H1 (cell line): ENCODE measurements around the gene DNTT. TPM values are rescaled to one million over a fixed set of nuclear protein-coding genes. Genes with fewer than 3 reads are reported as not detected.

Experiments
- CTCF ChIA-PET: fragments of 300-600 bp; sonication (Branson Sonifier 250); formaldehyde crosslinking; loops from one replicate; lab custom pipeline; 2021; ENCODE audit not compliant: partially characterized antibody; lab: Charles Lee
- POLR2A ChIA-PET: fragments of 300-600 bp; sonication (Branson Sonifier 250); formaldehyde crosslinking; loops from one replicate; lab custom pipeline; 2021; ENCODE audit warnings: inconsistent platforms; ENCODE audit not compliant: partially characterized antibody; lab: Charles Lee
- DNase-seq, 2 experiments: peaks; one replicate each; pipeline versions ENCODE4 v3.0.0 to v3.0.0-alpha.2; 2010 to 2022; ENCODE audit warnings: low spot score in 2 of 2, low read depth in 1 of 2, mixed read lengths in 1 of 2
- FAIRE-seq: peaks from 2 replicates; lab custom pipeline; 2011; peaks lifted over from hg19 to GRCh38; lab: Jason Lieb, UNC
- H2AFZ ChIP-seq: 2 replicates; pipeline ENCODE4 v1.8.1; 2012; ENCODE audit warnings: low read length, inconsistent platforms
- H2AK5ac ChIP-seq: 2 replicates; pipeline ENCODE4 v1.6.1; 2013; ENCODE audit warnings: low read depth, low read length
- H2BK120ac ChIP-seq: replicated peaks from 2 replicates; pipeline ENCODE3; 2013; ENCODE audit warnings: low read depth, low read length, inconsistent platforms
- H2BK12ac ChIP-seq: 2 replicates; pipeline ENCODE4 v1.6.1; 2013; ENCODE audit warnings: low read depth, low read length
- H2BK15ac ChIP-seq: 2 replicates; pipeline ENCODE4 v1.6.1; 2013; ENCODE audit warnings: low read length
- H2BK20ac ChIP-seq: 2 replicates; pipeline ENCODE4 v1.6.1; 2013; ENCODE audit warnings: low read length
- H2BK5ac ChIP-seq: 2 replicates; pipeline ENCODE4 v1.6.1; 2013; ENCODE audit warnings: low read depth, low read length
- H3K14ac ChIP-seq: 2 replicates; pipeline ENCODE4 v1.6.1; 2013; ENCODE audit warnings: inconsistent platforms; ENCODE audit not compliant: insufficient read length
- H3K18ac ChIP-seq: 2 replicates; pipeline ENCODE4 v1.6.1; 2013; ENCODE audit warnings: low read length; ENCODE audit errors: extremely low read depth
- H3K23ac ChIP-seq: 2 replicates; pipeline ENCODE4 v1.6.1; 2013; ENCODE audit warnings: inconsistent platforms; ENCODE audit not compliant: insufficient read length
- H3K23me2 ChIP-seq: 2 replicates; pipeline ENCODE4 v1.6.1; 2013; ENCODE audit warnings: low read depth, low read length
- H3K27ac ChIP-seq: 2 replicates; pipeline ENCODE4 v1.6.1; 2011; ENCODE audit warnings: low read depth, low read length, inconsistent platforms
- H3K27me3 ChIP-seq, 4 experiments: replicated peaks in 1 of 4; 1 replicate in 1 of 4; 2 replicates in 3 of 4; pipeline versions ENCODE4 v1.6.1 to v1.8.1; 2011 to 2013; ENCODE audit warnings: low read length in 3 of 4, mild to moderate bottlenecking in 3 of 4, inconsistent platforms in 2 of 4, mixed read lengths in 2 of 4, moderate library complexity in 1 of 4; ENCODE audit not compliant: control insufficient read depth in 3 of 4, insufficient read depth in 3 of 4; ENCODE audit errors: extremely low read depth in 1 of 4
- H3K36me3 ChIP-seq, 4 experiments: 2 replicates each; pipeline versions ENCODE4 v1.6.1 to v1.8.1; 2011 to 2013; ENCODE audit warnings: mild to moderate bottlenecking in 4 of 4, low read length in 3 of 4, moderate library complexity in 2 of 4, control low read depth in 1 of 4, inconsistent platforms in 1 of 4; ENCODE audit not compliant: insufficient read depth in 4 of 4, control insufficient read depth in 2 of 4
- H3K4ac ChIP-seq: replicated peaks from 2 replicates; pipeline ENCODE3; 2013; ENCODE audit warnings: low read length, low read depth, mixed read lengths, inconsistent platforms; ENCODE audit not compliant: insufficient read length
- H3K4me1 ChIP-seq, 4 experiments: replicated peaks in 1 of 4; 1 replicate in 1 of 4; 2 replicates in 3 of 4; pipeline versions ENCODE4 v1.6.1 to v1.8.1; 2011 to 2013; ENCODE audit warnings: low read length in 3 of 4, inconsistent platforms in 2 of 4, mixed read lengths in 1 of 4; ENCODE audit not compliant: insufficient read depth in 4 of 4, control insufficient read depth in 3 of 4
- H3K4me2 ChIP-seq, 2 experiments: 2 replicates each; pipeline versions ENCODE4 v1.6.1 to v1.8.1; 2011 to 2013; ENCODE audit warnings: low read depth in 2 of 2, low read length in 2 of 2, control low read depth in 1 of 2, inconsistent platforms in 1 of 2, mild to moderate bottlenecking in 1 of 2; ENCODE audit not compliant: insufficient read depth in 1 of 2
- H3K4me3 ChIP-seq, 4 experiments: fragments of 200-600, 300-600 bp in 1 of 4; sonication (generic), shearing (Covaris generic), sonication (Bioruptor Twin) in 1 of 4; 2 replicates each; pipeline versions ENCODE4 v1.5.1 to v1.8.1; 2011 to 2016; ENCODE audit warnings: low read length in 4 of 4, low read depth in 3 of 4, control low read depth in 2 of 4, inconsistent platforms in 2 of 4, mild to moderate bottlenecking in 2 of 4, mixed read lengths in 1 of 4, moderate library complexity in 1 of 4; ENCODE audit not compliant: insufficient read depth in 2 of 4; ENCODE audit errors: extremely low read depth in 1 of 4
- H3K56ac ChIP-seq: replicated peaks from 2 replicates; pipeline ENCODE3; 2013; ENCODE audit warnings: low read depth, mild to moderate bottlenecking, mixed read lengths, low read length, inconsistent platforms; ENCODE audit not compliant: insufficient read length
- H3K79me1 ChIP-seq: 2 replicates; pipeline ENCODE4 v1.6.1; 2013; ENCODE audit warnings: low read depth, low read length, control low read depth
- H3K79me2 ChIP-seq, 2 experiments: 2 replicates each; pipeline versions ENCODE4 v1.6.1 to v1.8.1; 2012 to 2013; ENCODE audit warnings: low read length in 2 of 2, mild to moderate bottlenecking in 2 of 2, inconsistent platforms in 1 of 2; ENCODE audit not compliant: insufficient read depth in 2 of 2, control insufficient read depth in 1 of 2
- H3K9ac ChIP-seq, 4 experiments: replicated peaks in 1 of 4; 1 replicate in 1 of 4; 2 replicates in 3 of 4; pipeline versions ENCODE4 v1.6.1 to v1.8.1; 2011 to 2013; ENCODE audit warnings: low read depth in 3 of 4, low read length in 3 of 4, control low read depth in 2 of 4, mild to moderate bottlenecking in 2 of 4, moderate library complexity in 2 of 4, inconsistent platforms in 1 of 4; ENCODE audit errors: extremely low read depth in 1 of 4
- H3K9me3 ChIP-seq, 2 experiments: 2 replicates each; pipeline versions ENCODE4 v1.6.1 to v1.8.1; 2012 to 2013; ENCODE audit warnings: mild to moderate bottlenecking in 2 of 2, moderate library complexity in 2 of 2, control low read depth in 1 of 2, inconsistent platforms in 1 of 2, low read depth in 1 of 2, low read length in 1 of 2, mixed read lengths in 1 of 2; ENCODE audit not compliant: insufficient read depth in 2 of 2
- H4K20me1 ChIP-seq, 2 experiments: replicated peaks in 1 of 2; 2 replicates each; pipeline versions ENCODE3 to v1.8.1; 2011 to 2013; ENCODE audit warnings: inconsistent platforms in 2 of 2, low read length in 2 of 2, mild to moderate bottlenecking in 1 of 2; ENCODE audit not compliant: insufficient read depth in 2 of 2, control insufficient read depth in 1 of 2
- H4K5ac ChIP-seq: 2 replicates; pipeline ENCODE4 v1.6.1; 2013; ENCODE audit warnings: low read length, low read depth, mixed read lengths, inconsistent platforms; ENCODE audit not compliant: insufficient read length
- H4K8ac ChIP-seq: 2 replicates; pipeline ENCODE4 v1.8.0; 2013; ENCODE audit warnings: mild to moderate bottlenecking, moderate library complexity, low read length, inconsistent platforms; ENCODE audit not compliant: insufficient read depth; ENCODE audit errors: extremely low read depth
- H4K91ac ChIP-seq: replicated peaks from 2 replicates; pipeline ENCODE3; 2013; ENCODE audit warnings: low read length, mixed read lengths, inconsistent platforms; ENCODE audit not compliant: insufficient read length
- CHD1 ChIP-seq: IDR thresholded peaks from 2 replicates; pipeline ENCODE4 v1.6.1; 2012; ENCODE audit warnings: low read depth, low read length, improper control_type of control experiment
- CHD2 ChIP-seq: IDR thresholded peaks from 2 replicates; pipeline ENCODE4 v1.6.1; 2012; ENCODE audit warnings: low read length, improper control_type of control experiment
- KDM1A ChIP-seq: fragments of 200-600, 300-600 bp; sonication (generic); IDR thresholded peaks from 2 replicates; pipeline ENCODE4 v1.7.1; 2016; ENCODE audit warnings: mild to moderate bottlenecking, low read length, borderline replicate concordance
- RBBP5 ChIP-seq: IDR thresholded peaks from 2 replicates; pipeline ENCODE4 v1.7.1; 2012; ENCODE audit warnings: low read depth, mild to moderate bottlenecking, inconsistent platforms, low read length, moderate library complexity, borderline replicate concordance
- RNF2 ChIP-seq: fragments of 200-900, 300-1000 bp; sonication (generic); IDR thresholded peaks from 2 replicates; pipeline ENCODE4 v1.7.1; 2016; ENCODE audit warnings: borderline replicate concordance, low read depth, mild to moderate bottlenecking, antibody characterized with exemption, low read length; ENCODE audit not compliant: poor library complexity, severe bottlenecking; ENCODE audit errors: missing control alignments
- SP1 ChIP-seq: IDR thresholded peaks from 2 replicates; pipeline ENCODE4 v1.6.1; 2011; ENCODE audit warnings: low read depth, low read length
- TAF1 ChIP-seq: IDR thresholded peaks from 2 replicates; pipeline ENCODE4 v1.6.1; 2011; ENCODE audit warnings: mild to moderate bottlenecking, low read depth, low read length
- WGBS, 2 experiments: shearing (Covaris generic) in 1 of 2; methylation state at CpG; one replicate each; pipeline versions ENCODE4 v1.1.6 to v1.1.7; 2013 to 2015; ENCODE audit warnings: low lambda C conversion rate in 2 of 2, mixed read lengths in 2 of 2, inconsistent platforms in 1 of 2, low coverage in 1 of 2, missing lambda C conversion rate in 1 of 2; ENCODE audit not compliant: insufficient replicate concordance in 2 of 2, insufficient coverage in 1 of 2, insufficient read length in 1 of 2; ENCODE audit errors: extremely low coverage in 1 of 2, missing lambda C conversion rate in 1 of 2; 5-methylcytosine and 5-hydroxymethylcytosine counted together
- polyA plus RNA-seq, 7 experiments: library from polyadenylated mRNA; depleted of rRNA in 3 of 7; stranded (reverse) in 5 of 7; unstranded in 2 of 7; fragments of >200 nt in 5 of 7; fragments of 200-250 nt in 2 of 7; gene quantifications; 1 replicate in 5 of 7; 2 replicates in 1 of 7; 4 replicates in 1 of 7; pipeline versions ENCODE4 v1.2.1 to v1.2.3, GENCODE V29; 2011 to 2013; ENCODE audit warnings: missing spikeins in 2 of 7, mixed read lengths in 2 of 7
- total RNA-seq: library from RNA; stranded (reverse); fragmentation: NEBNext Ultra II Directional; extraction: Animal tissue kit (Norgen Biotek cat#: 25700); gene quantifications from 2 replicates; pipeline ENCODE4 v1.2.1, GENCODE V29; 2021

Gene DNTT
- total and polyA plus RNA-seq, 2 of the 8 experiments (the other 6 are each of a cell fraction or from before 2014, with no cell fraction given): not detected

- Histone ChIP-seq H3K9ac (no peak overlapping the region), H2BK12ac (no peak overlapping the region), H3K27me3 (no peaks in the 10 kb centered on the region), H3K4me3 (no peak overlapping the region), H3K23me2 (no peaks in the 10 kb centered on the region; the same call in 1 of the 2 replicates), H4K20me1 (no peaks in the 10 kb centered on the region), H2AFZ (peak overlapping the region; percentile 60), H3K36me3 (no peaks in the 10 kb centered on the region), H4K91ac (no peak overlapping the region), H3K56ac (no peak overlapping the region), H2BK5ac (no peak overlapping the region), H4K5ac (no peak overlapping the region), H2BK120ac (no peak overlapping the region), H4K8ac (no peak overlapping the region), H3K79me1 (no peaks in the 10 kb centered on the region), H3K23ac (no peak overlapping the region), H3K79me2 (no peaks in the 10 kb centered on the region), H3K27ac (no peak overlapping the region), H2BK15ac (no peak overlapping the region), H3K4me2 (no peak overlapping the region), H3K14ac (no peak overlapping the region), H3K4ac (no peak overlapping the region), H2AK5ac (no peak overlapping the region), H3K9me3 (no peaks in the 10 kb centered on the region), H3K4me1 (peaks cover 0 to 4% (median 0%) of the 10 kb centered on the region in 4 experiments; a peak in 2 of 7 replicates), H3K18ac (no peak overlapping the region), H2BK20ac (no peak overlapping the region)
- POLR2A ChIA-PET: interaction anchor here (1.5 kb wide), 1 partner anchor 12 kb away, joined by 4 read pairs; no protein-coding TSS in a partner anchor
- DNase-seq (no peak), FAIRE-seq (no peak)
- 83% methylated on average over 4 of the region's 4 CpGs; no CpG with 5 or more reads in 1 of the 2 experiments for WGBS, 2 experiments
- CTCF ChIA-PET: interaction anchor here (1.2 to 2.5 kb wide), 4 partner anchors 30 to 246 kb away, joined by 3 to 13 read pairs (median 6); no protein-coding TSS in a partner anchor
- no peak for TF ChIP-seq CHD2
- no peak for TF ChIP-seq RBBP5
- TF ChIP-seq CHD1: no peak
- no peak for TF ChIP-seq RNF2
- TF ChIP-seq TAF1: no peak
- no peak for TF ChIP-seq SP1
- TF ChIP-seq KDM1A: no peak
Measured at GRCh38 chr10:96263176-96263575, 41.1 kb upstream of the DNTT start.
